ENCODE results near the gene UGP2.

GRCh38 chr2:63855418-63856302 lies 14.0 kb downstream of the UGP2 start:
- TF ChIP-seq CTCF (IDR thresholded peaks at IDR 0.05) (no peak), POLR2A (IDR thresholded peaks at IDR 0.05) (no peak)

Measured in Peyer's patch (tissue), 4 donors.